HG03469 (cell line): Measurements from ENCODE around the gene SORBS1.
A peak's percentile ranks its signal among the peaks of the same experiment; 100 is the strongest.

Experiments used
- ATAC-seq: cut with Tn5 transposase; IDR thresholded peaks from one replicate; pipeline ENCODE4 v1.9.1; 2021; ENCODE audit warnings: mild to moderate bottlenecking, moderate library complexity, moderate number of reproducible peaks; ENCODE audit not compliant: unreplicated experiment

Gene SORBS1

GRCh38 chr10:95280637-95281036 is 280.5 kb downstream of the SORBS1 start:
- no peak for ATAC-seq

DNA sequence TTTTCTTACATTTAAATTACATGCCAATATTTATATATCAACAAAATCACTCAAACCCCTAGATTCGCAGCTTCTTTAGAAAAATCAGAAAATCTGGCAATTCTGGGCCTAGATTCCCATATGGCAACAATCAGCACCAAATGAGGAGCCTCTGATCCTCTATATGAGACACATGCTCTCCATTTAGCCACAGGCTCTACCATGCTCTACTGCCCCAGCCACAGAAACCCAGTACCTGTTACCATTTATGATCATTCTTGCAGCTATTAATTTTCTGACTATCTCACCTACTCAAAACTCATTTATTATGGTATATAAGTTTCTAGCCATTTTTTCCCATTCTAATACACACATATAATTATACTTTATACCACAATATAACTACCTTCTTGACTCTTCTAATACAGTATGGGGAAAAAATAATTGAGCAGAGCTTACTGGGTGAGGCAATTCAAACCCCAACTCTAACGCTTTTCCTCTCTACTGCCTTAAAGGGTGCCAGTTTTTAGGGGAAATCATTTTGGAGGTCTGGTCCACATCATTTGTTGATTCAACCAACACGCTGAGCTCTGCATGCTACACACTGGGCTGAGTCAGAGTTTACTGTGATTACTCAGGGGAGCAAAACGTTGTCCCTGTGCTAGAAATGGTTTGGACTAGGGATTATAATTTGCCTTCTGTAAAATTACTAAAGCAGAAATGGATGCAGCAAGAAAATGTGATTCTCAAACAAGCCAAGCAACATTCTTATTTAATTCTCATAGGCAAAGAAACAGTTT is 281.9 kb downstream of the SORBS1 start:
- no peak for ATAC-seq

DNA sequence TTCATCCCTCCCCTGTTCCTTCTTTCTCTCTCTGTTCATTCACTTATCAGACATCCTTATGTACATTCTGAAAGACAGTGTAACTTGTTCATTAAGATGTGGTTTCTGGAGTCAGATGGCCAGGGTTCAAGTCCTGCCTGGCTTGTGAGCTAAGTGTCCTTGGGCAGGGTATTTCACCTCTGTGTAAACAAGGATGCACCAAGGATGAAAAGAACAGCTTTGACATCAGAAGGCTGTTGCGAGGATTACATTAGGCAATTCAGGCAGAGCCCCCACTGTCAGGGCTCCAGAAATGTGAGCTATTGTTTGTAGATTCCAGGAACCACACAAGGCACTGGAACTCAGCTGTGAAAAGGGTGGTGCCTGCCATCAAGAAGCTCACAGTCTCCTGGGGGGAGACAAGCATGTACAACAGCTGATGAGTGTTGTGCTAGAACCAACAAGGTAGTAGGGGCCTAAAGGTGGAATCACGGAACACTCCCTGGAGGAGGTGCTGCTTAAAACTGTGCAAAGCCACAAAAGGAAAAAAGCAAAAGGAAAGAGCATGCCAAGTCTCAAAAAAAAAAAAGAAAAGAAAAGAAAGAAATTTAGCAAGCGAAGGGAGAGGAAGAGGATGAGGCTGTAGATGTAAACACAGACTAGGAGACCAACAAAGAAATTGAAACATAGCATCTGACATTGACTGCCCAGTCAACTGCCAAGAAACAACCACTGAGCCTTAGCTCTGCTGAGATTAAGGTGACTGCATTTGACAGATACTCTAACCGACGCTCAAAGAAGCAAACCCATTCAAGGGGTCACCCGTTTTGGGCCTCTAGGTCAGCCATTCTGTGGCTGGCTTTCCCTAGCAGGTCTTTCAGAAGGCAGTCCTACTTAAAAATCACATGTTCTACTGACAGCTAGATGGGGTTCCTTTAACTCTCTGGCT is 282.8 kb downstream of the SORBS1 start:
- no peak for ATAC-seq

DNA sequence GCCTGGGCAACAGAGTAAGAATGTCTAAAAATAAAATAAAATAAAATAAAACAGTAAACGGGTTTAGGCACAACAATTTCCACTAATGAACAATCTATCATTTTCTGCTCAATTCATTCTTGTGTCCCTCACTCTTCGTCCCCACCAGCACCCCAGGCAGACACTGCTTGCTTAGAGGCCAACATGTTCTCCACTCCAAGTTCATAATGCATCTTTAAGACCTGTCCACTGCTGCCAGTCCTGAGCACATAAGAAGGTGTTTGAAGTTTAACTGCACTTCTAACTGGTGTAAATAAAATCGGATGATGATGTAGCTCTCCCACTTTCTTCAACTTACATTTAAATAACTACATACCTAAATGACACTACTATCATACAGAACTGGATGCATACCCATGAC is 283.6 kb downstream of the SORBS1 start:
- ATAC-seq = no peak

- ATAC-seq = no peak
Observed at GRCh38 chr10:95277201-95277570, 284.0 kb downstream of the SORBS1 start.

- ATAC-seq = no peak
Observed at GRCh38 chr10:95276367-95277200, 284.6 kb downstream of the SORBS1 start.

DNA sequence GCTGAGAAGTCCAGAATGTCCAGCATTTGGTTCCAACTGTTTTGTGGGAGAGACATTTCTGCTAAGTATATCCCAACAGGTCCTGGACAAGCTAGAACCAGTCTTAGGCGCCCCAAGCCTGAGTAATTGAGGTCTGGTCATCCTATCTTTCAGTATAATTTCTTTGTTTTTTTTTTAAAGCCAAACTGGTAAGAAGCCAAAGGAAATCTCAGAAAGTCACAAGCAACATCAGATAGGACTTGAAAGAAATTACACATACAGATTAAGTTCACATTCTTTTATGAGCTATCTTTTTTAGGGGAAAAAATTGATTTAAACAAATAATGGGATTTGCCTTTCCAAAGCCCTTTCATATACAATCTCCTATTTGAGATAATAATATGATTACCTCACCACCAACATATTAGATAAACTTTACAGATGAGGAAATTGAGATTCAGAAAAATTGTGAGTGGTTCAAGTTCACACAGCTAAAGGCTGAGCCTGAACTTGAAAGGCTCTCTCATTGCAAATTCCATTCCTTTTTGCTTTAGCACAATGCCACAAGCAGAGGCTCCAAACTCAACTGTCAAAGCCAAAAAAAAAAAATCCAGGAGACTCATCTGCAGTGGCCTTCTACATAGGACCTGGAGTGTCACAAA is 285.3 kb downstream of the SORBS1 start:
- no peak for ATAC-seq

DNA sequence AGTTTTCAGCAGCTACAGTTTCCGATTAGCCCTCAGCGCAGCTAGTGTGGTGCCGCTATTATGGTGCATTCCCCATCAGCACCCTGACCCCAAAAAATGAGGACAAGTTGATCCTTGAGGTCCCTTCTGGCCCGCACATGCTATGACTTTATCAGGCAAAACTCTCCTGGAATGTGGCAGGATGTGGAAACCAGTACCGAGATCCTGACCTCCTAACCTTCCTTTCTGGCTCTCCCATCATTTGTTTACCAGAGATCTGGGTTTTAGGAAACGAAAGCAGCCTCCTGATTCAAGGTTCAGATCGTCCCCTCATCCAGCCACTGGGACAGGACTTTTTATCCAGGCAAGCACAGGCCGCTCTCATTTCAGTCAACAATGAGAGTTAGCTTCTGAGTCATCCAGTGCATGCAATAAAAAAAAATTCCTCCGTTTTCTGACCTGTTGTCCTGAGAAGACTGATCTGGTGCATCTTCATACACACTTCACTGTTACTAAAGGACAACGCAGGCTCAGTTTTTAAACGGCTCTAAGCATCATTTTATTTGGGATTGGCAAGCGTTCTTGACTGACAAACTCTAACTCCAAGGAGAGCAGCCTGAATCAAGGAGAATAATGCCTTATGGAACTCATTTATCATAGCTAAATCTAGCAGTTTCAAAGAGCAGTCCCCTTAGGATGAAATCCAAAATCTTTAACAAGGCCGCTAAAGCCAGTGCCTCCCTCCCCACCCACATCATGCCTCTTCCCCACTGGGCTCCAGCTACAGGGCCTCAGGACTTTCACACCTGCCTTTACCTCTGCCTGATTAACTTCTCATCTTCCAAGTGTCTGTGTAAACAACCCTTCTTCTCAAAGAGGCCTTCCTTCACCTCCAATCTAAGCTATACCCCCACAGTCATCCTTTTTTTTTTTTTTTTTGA is 287.5 kb downstream of the SORBS1 start:
- no peak for ATAC-seq

GRCh38 chr10:95268438-95268837 is 292.7 kb downstream of the SORBS1 start:
- no peak for ATAC-seq

DNA sequence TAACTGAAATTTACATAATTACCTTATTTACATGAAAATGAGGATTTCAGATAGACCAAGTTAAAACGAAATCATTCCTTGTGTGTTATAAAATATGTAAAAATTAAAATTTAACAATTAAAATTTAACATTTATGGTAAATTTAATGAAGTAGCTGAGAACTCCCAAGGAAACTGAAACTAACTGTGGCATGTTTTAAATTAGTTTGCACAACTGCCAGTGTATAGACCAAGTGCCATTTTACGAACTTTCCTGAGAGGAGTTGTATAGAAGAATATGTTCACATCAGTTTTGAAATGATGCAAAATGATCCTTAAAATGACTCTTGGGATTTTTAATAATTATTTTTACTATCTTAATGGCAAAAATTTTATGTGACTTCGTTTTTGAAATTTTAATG is 293.9 kb downstream of the SORBS1 start:
- ATAC-seq = no peak

DNA sequence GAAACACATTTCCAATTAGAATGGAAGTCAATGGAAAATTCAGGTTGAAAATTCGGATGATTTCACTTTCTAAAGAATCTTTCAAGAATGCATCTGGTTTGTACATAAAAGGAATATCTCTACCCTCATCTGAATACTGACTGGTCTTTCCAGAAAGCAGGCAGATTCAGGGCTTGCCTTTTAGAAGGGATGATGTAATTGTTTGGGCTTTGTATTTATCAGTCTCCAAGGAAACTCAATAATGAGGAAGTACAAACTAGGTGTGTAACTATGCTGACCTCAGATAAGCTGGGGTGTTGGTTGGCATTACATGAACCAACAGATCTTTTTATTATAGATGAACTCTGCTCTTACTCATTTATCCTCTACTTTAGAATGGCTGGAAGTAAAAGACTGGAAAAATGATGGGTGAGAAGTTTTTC is 294.5 kb downstream of the SORBS1 start:
- peak; percentile 87 for ATAC-seq

DNA sequence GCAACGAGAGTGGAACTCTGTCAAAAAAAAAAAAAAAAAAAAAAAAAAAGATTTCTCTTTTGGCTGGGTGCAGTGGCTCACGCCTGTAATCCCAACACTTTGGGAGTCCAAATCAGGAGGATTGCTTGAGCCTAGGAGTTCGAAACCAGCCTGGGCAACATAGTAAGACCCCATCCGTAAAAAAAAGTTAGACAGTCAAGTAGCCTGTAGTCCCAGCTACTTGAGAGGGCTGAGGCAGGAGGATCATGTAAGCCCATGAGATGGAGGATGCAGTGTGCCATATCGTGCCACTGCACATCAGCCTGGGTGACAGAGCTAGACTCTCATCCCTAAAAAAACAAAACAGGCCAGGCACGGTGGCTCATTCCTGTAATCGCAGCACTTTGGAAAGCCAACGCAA is 295.6 kb downstream of the SORBS1 start:
- ATAC-seq = no peak

DNA sequence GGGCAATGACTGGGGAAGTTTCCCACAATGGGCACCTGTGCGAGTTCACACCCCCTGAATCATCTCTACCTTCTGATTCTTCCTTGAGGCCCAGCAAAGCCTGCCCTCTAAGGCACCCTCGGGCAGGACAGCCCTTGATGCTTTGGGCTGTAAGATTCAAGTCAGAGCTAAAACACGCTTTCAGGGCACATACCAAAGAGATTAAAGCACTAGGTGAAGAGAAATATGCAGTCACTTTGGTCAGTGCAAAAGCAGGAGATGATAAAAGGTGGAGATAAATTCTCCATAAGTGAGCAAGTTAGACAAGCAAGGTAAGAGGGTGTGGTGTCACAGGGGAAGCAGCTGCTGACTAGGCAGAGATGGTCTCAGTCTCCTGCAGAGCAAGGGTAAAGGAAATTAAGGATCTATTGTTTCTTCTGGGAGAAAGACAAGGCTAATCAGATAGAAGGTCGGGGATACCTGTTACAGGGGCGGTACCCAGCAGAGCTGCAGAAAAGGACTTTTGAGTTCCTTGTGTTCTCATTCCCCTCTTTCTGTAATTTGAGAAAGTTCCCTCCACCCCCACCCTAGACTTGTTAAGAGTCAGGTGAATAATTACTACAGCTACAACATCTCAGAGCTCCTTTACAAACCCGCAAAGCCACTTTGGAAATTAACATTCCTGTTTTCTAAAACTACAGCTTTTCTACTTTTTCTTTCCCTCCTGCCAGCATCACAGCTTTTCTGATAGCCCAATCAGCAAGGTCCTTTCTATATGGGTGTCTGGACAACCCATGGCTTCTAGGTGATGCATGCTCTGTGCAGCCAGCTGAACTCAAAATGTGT is 296.7 kb downstream of the SORBS1 start:
- no peak for ATAC-seq

DNA sequence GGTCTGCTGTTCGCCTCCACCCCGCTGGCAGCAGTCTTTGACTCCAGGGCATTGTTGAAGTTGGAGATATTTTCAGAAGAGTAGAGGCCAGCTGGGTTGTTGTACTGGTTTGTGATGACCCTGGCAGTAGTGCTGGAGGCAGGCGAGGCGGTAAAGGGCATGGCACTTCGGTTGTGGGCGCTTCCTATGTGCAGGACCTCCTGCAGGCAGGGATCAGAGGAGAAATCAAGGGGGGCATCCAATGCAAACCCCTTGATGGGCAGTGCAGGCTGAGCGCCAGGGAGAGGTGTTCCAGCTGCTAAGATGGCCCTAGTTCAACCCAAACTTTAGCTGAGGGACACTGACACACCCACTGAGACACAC is 297.3 kb downstream of the SORBS1 start:
- no peak for ATAC-seq

DNA sequence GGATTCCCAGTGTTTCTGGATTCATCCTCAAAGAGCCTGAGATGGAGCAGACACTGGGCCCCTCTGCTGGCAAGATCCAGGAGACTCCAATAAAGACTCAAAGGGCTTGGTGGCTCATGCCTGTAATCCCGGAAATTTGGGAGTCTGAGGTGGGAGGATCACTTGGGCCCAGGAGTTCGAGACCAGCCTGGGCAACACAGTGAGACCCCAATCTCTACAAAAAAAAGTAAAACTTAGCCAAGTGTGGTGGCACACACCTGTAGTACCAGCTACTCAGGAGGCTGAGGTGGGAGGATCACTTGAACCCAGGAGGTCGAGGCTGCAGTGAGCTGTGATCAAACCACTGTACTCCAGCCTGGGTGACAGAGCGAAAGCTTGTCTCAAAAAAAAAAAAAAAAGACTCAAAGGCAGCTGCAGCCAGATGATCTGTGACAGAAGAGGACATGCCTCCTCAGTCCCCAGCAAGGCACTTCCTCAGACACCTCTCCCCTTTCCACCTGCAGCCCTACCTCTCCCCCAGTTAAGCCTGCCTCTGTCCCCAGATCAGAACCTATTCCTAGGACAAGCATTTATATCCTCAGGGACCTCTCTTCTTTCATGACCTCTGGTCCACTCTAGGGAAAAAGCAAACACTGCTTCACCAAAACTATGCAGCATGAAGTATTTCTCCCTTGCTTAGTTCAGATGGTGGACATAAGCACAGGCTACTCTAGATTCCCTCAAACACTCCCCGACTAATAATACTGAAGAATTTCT is 298.2 kb downstream of the SORBS1 start:
- no peak for ATAC-seq

DNA sequence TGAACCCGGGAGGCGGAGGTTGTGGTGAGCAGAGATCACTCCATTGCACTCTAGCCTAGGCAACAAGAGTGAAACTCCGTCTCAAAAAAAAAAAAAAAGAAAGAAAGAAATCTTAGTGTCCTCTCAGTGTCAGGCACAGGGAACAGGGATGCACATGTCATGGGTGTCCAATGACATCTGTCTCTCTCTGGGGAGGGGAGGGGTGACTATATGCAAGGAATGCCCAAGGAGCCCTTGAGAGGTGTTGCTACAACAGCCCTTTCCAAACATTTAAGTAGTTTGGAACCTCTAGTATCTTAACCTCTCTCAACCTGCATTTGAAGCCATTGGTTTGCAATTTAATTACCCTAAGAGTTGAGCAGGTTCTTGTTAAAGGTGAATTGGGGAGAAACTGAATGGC is 299.2 kb downstream of the SORBS1 start:
- ATAC-seq = no peak
